ENCODE results near the gene CD99. TPM values are rescaled to one million over a fixed set of nuclear protein-coding genes. Genes with fewer than 3 reads are reported as not detected.

The CD99 gene
- total and polyA plus RNA-seq, 2 of the 13 experiments (the other 11 are each of a cell fraction or from before 2014, with no cell fraction given) = 78.8 to 111 TPM

DNA sequence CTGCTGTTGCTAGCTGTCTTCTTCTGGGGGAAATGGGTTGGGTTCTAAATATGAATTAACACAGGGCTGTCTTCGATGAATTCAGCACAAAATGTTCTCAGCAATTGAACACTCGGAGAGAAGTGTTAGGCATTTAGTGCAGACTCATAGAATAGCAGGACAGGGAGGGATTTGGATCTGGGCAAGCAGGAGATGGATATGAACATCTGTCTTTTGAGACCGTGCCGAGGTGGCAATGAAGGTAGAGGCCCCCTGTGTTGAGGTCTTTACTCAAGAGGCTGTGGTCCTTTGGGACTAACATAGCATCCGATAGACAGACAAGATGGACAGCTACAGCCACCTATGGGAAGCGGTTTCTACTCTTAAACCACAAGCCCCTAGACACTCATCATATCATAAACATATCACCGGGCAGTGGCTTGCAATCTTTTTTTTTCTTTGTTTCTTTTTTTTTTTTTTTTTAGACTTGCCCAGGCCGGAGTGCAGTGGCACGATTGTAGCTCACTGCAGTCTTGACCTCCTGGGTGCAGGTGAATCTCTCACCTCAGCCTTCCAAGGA, 6.7 kb downstream of the CD99 start:
- peaks cover 93% of the 10 kb centered on the region for H3K79me2 ChIP-seq (ENCODE audit: insufficient read depth, low read length)
- in situ Hi-C loops (cut with HindIII; ENCODE audit: extremely low pct_ligation_motif_present, low pct_unique_long_range_greater_than_20kb) (no loop called here), intact Hi-C loops (cut with micrococcal nuclease; ENCODE audit: unreplicated experiment) (no loop called here)
- peaks cover 3 to 14% of the 10 kb centered on the region in 2 experiments; a peak in 2 of 5 replicates for H3K36me3 ChIP-seq (replicated peaks in 1 of 2; ENCODE audit: control insufficient read depth in 1 of 2, insufficient read depth in 2 of 2, low read length in 2 of 2)
- no peak overlapping the region for H3K27ac ChIP-seq (ENCODE audit: extremely low read length, insufficient read depth, low read length)
- ATAC-seq (no peak), DNase-seq (ENCODE audit: low spot score) (no peak), FAIRE-seq (no peak)
- POLR2A ChIA-PET = no interaction called here
- WGBS (ENCODE audit: low lambda C conversion rate) = 97% methylated on average over 9 of the region's 9 CpGs
- BruUV-seq (replicated peaks) = no TSS peak
- no peak overlapping the region for H3K4me2 ChIP-seq (ENCODE audit: low read depth, low read length)
- no peaks in the 10 kb centered on the region for H3K27me3 ChIP-seq (ENCODE audit: control insufficient read depth in 1 of 2, insufficient read depth in 2 of 2, low read length in 2 of 2)
- H3K9me3 ChIP-seq (ENCODE audit: low read length) = no peaks in the 10 kb centered on the region
- CTCF ChIA-PET (ENCODE audit: low intra/inter-chr PET ratio, low total read pairs) = no interaction called here
- peaks cover 10% of the 10 kb centered on the region; the same call in 1 of the 2 replicates for H4K20me1 ChIP-seq (ENCODE audit: insufficient read depth, low read length)
- TF ChIP-seq ZNF543 (CRISPR knock-in tag; IDR thresholded peaks at IDR 0.05) = no peak
- TF ChIP-seq FLYWCH1 (CRISPR knock-in tag; IDR thresholded peaks at IDR 0.05) = no peak
- no peak for TF ChIP-seq KDM6A (CRISPR knock-in tag; IDR thresholded peaks at IDR 0.05; ENCODE audit: low read depth)
- TF ChIP-seq ZNF792 (CRISPR knock-in tag; IDR thresholded peaks at IDR 0.05) = no peak
- no peak for TF ChIP-seq FOXM1 (CRISPR knock-in tag; IDR thresholded peaks at IDR 0.05)
- TF ChIP-seq ZNF615 (CRISPR knock-in tag; IDR thresholded peaks at IDR 0.05; ENCODE audit: borderline replicate concordance) = no peak
- TF ChIP-seq SETDB1 (CRISPR knock-in tag; IDR thresholded peaks at IDR 0.05; ENCODE audit: borderline replicate concordance) = no peak
- TF ChIP-seq CREBL2 (CRISPR knock-in tag; IDR thresholded peaks at IDR 0.05; ENCODE audit: borderline replicate concordance) = no peak
- no peak for TF ChIP-seq GMEB2 (CRISPR knock-in tag; IDR thresholded peaks at IDR 0.05; ENCODE audit: low read depth)
- TF ChIP-seq ZNF367 (CRISPR knock-in tag; IDR thresholded peaks at IDR 0.05; ENCODE audit: borderline replicate concordance) = no peak
- no peak for TF ChIP-seq FOXP1 (IDR thresholded peaks at IDR 0.05)
- TF ChIP-seq FOXP1 (CRISPR knock-in tag; IDR thresholded peaks at IDR 0.05) = no peak
- TF ChIP-seq ATRX (CRISPR knock-in tag; IDR thresholded peaks at IDR 0.05; ENCODE audit: borderline replicate concordance) = no peak
- TF ChIP-seq ZNF232 (CRISPR knock-in tag; IDR thresholded peaks at IDR 0.05; ENCODE audit: borderline replicate concordance) = no peak
- no peak for TF ChIP-seq MED13 (CRISPR knock-in tag; IDR thresholded peaks at IDR 0.05)
- no peak for TF ChIP-seq SIX1 (CRISPR knock-in tag; IDR thresholded peaks at IDR 0.05; ENCODE audit: borderline replicate concordance)
- H3K4me3 ChIP-seq (replicated peaks in 1 of 3; ENCODE audit: insufficient read depth in 1 of 3, low read depth in 2 of 3, low read length in 3 of 3) = no peak overlapping the region
- no peak overlapping the region for H3K9ac ChIP-seq (ENCODE audit: insufficient read depth, low read depth, low read length)
- H2AFZ ChIP-seq (ENCODE audit: low read length) = no peak overlapping the region
- peaks cover 33% of the 10 kb centered on the region for H3K4me1 ChIP-seq (ENCODE audit: insufficient read depth, low read length)

Measured in HepG2 (cell line).